ENCODE data around the gene MUC5AC.
"Not testable (repeated sequence)": the region's sequence is repeated elsewhere in the genome, so short reads cannot be mapped to it uniquely, and the experiment has no call there.

GRCh38 chr11:1189816-1190215, 32.1 kb downstream of the MUC5AC start:
- not testable (repeated sequence) for TF ChIP-seq POLR2AphosphoS5 (IDR thresholded peaks at IDR 0.05; ENCODE audit: low read depth, low read length); SP1 (IDR thresholded peaks at IDR 0.05; ENCODE audit: low read depth); JUND (IDR thresholded peaks at IDR 0.05); EZH2phosphoT487 (IDR thresholded peaks at IDR 0.05; ENCODE audit: borderline replicate concordance); MAX (IDR thresholded peaks at IDR 0.05); CTCF (IDR thresholded peaks at IDR 0.05 in 2 of 3, conservative IDR thresholded peaks at IDR 0.05 in 1 of 3; ENCODE audit: borderline replicate concordance in 1 of 3, insufficient read depth in 1 of 3, low read depth in 2 of 3, low read length in 2 of 3); RAD21 (IDR thresholded peaks at IDR 0.05; ENCODE audit: low read depth); POLR2A (IDR thresholded peaks at IDR 0.05; ENCODE audit: borderline replicate concordance, extremely low read depth, insufficient read depth, insufficient read length); EGR1 (IDR thresholded peaks at IDR 0.05; ENCODE audit: low read depth); ZNF274 (IDR thresholded peaks at IDR 0.05; ENCODE audit: low read depth, low read length)
